Measurements from ENCODE around the gene NWD2.

Gene NWD2

DNA sequence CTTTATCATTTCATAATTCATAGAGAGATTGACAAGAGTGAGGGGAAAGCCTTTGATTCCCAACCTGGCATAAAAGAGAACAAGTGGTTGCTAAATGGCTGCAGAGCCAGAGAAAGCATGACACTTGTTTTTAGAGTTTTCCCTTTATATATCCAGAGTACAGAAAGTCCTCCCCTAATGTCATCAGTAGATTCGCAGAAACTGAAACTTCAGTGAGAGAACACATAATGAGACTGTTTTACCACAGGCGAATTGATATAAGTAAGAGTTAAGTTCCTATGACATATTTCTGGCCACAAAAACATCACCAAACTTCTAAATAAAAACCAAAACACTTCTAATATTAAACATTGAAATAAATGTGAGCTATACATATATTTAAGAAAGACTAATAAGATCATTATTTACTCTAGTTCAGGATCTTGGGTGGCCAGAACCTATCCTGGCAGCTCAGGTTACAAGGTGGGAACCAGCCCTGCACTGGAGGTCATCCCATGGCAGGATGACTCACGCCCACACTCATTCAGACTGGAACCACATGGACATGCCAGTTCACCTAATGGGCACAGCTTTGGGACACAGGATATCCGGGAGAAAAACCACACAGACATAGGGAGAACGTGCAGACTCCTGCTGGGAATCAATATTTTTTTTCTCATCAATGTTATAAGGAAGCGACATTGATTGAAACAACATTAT is 35.5 kb downstream of the NWD2 start:
- no peak for DNase-seq (ENCODE audit: low read depth)

DNA sequence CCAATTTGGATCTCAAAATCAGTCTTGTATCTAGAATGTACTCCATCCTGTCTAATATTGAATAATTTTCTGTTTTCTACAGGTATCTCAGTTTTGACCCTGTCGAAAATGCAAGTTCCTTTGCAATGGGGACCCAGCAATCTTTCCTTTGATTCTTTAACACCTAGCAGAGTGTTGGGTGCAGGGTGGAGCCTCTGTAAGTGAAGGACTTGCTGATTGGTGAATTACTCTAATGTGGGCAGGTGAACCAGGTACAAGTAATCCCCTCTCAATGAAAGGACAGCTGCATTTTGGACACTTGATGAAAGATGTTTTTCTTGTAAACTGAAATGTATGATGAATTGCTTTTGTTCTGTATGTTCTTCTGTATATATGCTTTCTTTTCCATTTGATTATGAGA is 54.9 kb downstream of the NWD2 start:
- DNase-seq (ENCODE audit: low read depth): no peak

DNA sequence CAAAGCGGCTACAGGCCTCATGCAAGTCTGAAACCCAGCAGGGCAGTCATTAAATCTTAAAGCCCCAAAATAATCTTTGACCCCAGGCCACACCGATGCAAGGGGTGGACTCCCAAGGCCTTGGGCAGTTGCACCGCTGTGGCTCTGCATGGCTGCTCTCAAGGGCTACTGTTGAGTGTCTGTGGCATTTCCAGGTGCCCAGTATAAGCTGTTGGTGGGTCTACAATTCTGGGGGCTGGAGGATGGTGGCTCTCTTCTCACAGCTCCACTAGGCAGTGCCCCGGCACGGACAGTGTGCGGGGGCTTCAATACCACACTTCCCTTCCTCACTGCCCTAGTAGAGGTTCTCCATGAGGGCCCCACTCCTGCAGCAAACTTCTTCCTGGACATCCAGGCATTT is 60.1 kb downstream of the NWD2 start:
- DNase-seq (ENCODE audit: low read depth): no peak

DNA sequence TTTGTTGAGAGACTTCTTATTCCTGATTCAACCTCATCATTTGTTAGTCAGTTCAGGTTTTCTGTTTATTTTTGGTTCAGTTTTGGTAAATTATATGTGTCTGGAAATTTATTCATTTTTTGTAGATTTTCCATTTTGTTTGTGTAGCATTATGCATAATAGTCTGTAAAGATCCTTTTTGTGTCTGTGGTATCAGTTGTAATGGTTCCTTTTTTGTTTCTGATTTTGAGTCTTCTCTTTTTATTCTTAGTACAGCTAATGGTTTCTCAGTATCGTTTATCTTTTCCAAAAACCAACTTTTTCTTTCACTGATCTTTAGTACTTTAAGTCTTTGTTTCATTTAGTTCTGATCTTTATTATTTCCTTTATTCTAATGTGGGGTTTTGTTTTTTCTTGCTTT is 61.4 kb downstream of the NWD2 start:
- no peak for DNase-seq (ENCODE audit: low read depth)

DNA sequence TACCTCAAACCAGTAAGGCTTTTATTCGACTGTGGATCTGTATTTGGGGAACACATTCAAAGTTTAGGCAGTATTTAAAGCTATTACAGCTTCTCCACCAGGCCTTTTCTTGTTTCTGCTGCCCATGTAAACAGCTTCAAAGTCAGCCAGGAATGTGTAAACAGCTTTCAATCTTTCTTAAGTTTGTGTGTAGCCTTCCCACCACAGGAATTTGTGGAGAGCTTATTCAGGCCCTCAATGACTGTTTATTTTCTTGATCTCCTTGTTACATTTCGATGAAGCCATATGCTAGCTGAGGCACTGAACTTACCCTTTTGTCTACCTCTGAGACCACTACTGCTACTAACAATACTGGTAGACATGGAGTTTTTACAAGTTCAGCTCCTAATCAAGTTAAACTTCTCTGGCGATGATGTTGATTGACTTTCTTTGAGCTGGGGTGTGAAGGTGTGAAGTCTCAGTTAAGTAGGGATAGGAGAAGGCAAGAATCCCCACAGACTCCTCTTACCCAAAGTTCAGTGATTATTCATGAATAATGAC is 72.6 kb downstream of the NWD2 start:
- no peak for DNase-seq (ENCODE audit: low read depth)

DNA sequence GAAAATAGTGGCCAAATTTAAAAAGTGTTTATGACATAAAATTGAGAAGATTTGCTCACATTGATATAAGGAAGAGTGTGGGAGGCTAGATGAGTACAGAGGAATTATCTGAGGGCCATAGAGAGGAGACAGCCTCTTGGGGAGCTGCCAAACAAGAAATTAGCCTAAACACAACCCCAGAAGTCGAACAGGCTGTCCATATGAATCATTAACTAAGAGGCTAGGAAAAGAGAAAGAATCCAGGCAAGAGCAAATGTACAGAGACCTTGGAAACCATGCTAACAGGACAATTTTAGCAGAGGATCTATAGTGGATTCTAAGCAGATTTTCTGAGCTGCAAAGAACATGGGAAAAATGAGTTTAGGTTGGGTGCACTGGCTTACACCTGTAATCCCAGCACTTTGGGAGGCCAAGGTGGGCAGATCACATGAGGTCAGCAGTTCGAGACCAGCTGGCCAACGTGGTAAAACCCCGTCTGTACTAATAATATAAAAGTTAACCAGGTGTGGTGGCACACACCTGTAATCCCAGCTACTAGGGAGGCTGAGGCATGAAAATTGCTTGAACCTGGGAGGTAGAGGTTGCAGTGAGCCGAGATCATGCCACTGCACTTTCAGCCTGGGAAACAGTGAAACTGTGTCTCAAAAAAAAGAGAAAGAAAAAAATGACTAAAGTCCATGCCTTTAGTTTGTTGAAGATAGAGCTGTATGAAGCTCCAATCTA is 76.1 kb downstream of the NWD2 start:
- no peak for DNase-seq (ENCODE audit: low read depth)

DNA sequence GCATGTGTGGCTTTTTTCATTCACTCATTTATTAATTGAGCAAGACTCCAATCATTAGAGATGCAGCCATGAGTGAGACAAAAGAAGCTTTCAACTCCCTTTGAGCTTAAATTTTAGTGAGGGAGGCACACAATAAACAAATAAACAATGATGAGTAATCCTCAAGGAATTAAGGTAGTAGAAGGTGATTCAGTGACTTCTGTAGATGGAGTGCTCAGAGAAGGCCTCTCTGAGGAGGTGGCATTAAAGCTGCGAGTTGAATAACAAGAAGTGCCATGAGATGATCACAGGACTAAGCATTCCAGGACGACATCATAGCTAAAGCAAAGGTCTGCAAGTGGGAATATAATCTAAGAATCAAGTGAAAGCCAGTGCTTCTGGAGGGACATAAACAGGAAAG is 77.6 kb downstream of the NWD2 start:
- DNase-seq (ENCODE audit: low read depth): no peak

DNA sequence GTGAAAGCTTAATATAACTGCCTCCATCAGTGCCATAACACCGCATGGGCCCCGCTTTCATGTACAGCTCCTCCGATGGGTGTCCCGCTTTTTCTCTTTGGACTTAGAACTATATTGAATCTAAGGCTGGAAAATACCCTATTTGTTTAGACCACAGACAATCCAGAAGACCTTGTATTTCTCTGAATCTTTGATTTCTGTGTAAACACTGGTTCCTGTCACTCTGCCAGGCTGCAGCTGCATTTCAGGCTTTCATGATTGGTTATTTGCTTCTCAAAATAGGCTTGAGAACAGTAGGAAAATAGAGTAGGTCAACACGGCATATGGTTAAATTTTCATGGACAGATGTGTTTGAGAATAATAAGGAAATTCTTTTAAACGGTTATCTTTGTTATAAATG is 80.0 kb downstream of the NWD2 start:
- DNase-seq (ENCODE audit: low read depth): no peak

DNA sequence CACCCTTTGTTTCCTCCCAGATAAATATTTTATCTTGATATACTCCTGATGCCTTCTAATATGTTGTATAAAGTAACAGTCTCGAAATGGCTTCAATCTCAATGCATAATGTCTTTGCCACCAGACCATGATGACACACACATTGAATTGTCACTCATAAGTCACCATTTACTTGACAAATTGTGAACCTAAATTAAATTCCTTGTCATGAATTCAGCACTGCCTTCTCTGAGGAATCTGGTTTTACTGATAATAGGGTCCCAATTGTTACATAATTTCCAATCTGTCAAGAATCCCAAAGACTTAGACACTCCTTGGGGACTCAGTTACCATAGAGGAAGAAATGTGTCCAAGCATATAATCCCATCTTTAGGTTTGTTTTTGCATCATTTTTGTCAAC is 82.3 kb downstream of the NWD2 start:
- DNase-seq (ENCODE audit: low read depth): no peak

DNA sequence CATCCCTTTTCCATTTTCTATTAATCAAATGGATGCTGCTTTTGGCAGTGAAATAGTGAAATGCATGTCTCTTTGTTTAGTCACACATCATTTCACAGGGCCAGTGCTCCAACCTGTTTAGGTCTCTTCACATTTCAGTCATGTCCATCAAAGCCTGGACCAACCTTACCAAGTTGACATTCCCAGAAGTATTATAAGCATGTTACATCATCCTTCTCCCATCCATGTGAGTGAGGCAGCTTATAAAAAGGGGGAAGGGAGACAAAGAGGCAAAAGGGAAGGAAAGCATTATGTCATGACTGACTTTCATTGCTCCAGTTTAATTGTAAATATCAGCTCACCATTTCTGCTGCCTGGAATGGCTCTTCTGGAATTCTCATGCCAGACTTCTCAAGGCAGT is 94.4 kb downstream of the NWD2 start:
- no peak for DNase-seq (ENCODE audit: low read depth)

DNA sequence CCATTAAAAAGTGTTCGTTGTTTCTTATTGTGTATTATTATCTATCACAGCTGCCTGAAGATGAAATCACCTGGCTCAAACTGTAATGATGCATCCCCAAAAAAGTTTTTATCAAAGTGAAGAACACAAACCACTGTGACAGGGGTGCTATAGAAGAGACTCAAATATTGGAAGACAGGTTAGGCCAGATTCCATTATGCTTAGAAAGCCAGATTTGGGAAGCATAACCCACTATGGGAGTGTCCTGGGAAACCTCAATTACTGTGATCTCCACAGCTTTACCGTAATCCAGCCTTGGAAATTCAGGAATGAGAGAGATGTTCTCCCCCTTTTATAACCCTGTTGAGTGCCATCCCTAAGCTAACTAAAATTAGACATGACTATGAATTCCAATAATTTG is 114.2 kb downstream of the NWD2 start:
- no peak for DNase-seq (ENCODE audit: low read depth)

DNA sequence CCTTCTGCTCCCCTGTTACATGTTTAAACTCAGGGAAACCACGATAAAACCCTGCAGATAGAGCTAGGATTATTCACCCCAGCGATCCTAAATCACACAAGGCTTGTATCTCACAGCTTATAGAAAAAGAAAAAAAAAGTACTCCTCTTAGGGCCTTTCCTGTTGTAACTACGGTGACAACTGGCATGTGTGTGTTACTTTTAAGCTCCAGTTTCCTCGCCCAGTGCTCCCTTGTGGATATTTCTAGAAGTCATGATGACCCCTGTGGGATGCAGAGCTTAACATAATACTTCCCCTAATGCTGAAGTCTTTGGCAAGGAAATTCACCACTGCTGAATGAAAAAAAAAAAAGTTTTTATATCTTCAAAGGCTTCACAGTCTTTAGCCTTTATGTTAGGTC is 114.7 kb downstream of the NWD2 start:
- DNase-seq (ENCODE audit: low read depth): no peak

DNA sequence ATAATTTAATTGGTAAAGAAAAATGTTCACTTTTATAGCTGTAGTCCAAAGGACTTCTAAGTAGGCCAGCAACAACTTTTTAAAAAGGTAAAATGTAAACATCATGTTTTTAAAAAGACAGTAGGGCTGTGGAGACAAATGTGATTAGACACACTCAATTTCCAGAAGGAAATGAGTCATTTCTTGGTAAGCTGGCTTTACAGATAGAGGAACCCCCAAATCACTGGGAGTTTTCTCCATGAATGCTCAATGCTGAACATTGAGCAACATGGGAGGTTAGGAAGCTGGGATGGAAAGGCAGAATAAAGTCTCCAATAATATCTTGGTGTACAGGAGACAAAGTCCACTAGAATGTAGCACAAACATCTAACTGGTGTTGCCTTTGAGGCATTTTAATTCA is 121.3 kb downstream of the NWD2 start:
- DNase-seq (ENCODE audit: low read depth): peak; percentile 8

DNA sequence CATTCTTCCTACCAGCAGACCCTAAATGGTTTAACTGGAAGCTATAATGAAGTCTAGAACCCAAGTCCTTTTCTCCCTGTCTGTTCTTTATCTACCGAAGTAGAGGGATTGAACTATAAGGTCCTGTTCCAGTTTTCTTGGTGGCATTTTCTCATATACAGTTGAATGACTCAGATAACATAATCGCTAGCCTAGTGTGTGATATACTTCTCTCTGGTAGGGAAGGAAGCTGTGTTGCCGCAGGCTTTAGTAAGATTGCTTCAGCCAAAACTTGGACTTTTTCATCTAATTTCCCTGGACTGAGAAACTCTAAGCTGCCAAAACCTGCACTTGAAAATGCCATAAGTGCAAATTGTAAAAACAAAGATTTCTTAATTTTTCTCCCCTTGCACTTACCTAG is 123.4 kb downstream of the NWD2 start:
- no peak for DNase-seq (ENCODE audit: low read depth)

DNA sequence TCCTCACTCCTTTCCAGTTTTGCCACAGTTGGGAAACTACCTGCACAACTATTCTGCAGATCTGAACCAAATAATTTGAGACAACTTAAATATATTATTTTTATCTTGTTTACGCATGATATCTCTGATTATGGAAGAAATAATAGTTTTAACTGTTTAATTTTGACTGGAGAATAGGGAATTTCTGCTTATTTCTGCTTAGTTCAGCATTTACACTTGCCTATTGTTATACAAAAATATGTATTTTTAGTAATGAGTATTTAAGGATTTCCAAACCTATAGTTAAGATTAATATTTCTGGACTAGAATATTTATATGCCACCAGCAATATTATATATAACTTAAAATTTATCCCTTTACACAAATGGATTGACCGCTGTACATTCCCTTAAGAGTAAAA is 125.5 kb downstream of the NWD2 start:
- DNase-seq (ENCODE audit: low read depth): no peak

DNA sequence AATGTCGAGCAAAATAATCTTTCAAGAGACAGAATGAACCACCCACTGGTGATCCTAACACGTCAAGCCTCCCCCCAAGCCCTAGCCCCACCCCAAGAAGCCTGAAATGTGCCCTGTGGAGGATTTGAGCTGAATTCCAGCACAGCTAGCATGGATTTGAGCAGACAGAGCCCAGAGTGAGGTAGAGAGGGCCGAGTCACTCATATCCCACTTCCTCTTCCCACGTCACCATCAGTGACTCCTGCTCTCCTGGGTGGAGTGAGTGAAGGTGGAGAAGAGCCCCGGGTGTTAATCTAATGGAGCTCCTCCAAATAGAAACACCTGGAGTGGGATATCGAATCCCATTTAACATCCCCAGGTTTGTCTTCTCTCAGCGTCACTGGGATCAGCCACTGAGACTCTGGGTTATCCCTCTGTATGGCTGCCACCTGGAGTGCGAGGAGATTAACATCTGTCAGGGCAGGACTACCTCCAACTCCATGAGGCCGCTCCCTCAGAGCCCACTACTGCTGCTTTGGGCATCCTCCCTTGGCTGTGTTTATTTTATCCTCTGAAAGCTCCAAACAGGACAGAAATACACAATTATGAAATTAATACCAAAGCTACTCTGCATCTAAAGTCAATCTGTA is 136.6 kb downstream of the NWD2 start:
- no peak for DNase-seq (ENCODE audit: low read depth)

DNA sequence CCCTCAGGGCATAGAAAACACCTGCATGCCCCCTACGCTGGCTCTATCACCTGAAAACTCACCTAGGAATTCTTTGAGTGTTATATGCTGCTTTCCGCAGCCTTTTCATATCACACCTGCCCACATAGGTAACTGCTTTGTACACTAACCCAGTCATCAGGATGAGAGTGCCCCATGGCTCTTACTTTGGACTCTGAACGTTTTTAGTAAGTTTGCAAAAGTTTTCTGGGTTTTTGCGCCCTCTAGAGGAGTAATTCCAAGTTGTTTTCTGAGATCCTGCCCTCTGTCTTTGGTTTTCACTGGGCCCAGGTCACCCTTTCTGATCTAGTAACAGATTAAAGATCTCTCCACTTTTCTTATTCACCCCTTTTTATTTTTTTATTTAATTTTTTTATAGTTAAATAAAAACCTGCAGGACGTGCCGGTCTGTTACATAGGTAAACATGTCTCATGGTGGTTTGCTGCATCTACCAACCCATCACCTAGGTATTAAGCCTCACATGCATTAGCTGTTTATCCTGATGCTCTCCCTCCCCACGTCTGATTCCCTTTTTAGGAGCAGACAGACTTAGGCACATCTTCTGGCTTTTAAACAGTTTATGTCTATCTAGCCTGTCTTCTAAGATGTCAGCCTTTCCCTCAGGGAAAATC is 139.2 kb downstream of the NWD2 start:
- no peak for DNase-seq (ENCODE audit: low read depth)

DNA sequence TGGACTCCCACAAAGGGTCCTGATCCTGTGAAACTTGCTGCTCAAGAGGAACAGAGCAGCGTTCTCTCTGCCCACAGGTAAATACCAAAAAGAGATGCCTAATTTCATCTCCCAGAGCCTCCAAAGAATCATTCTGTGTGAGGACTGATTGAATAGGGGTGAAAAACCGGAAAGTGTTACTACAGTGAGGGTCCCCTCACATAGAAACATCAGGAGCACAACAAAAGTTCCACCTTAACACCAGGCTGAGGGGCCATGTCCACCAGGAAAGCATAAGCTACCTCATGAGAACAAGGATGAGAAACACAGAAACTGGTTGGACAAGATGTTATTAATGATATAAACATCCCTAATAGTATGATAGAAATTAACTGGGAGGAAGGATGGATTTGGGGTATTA is 140.9 kb downstream of the NWD2 start:
- no peak for DNase-seq (ENCODE audit: low read depth)

DNA sequence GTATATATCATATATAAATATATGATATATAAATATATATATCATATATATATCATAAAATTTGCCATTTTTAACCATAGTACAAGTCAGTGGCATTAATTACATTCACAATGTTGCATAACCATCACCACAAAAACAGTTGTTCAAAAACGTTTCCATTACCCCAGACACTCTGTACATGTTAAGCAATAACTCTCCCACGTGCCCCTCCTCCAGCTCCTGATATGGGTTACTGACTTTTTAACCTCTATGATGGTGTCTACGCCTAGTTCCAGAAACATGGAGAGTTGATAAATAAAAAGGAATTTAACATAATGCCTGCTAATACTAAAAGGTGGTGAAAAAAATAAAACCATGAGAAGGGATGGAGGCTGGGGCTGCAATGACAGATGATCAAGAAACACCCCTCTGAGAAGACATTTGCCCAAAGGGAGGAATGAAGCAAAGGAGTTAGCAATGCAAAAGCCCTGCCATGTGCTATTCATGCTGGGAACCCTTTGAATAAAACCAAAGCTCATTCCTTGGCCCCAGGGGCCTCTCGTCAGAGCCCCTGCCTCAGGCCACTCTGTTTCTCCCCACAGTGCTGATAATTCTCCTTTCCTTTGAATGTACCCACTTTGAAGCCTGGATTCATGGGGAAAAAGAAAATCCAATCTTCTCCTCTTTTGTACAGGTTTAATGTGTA is 144.3 kb downstream of the NWD2 start:
- no peak for DNase-seq (ENCODE audit: low read depth)

DNA sequence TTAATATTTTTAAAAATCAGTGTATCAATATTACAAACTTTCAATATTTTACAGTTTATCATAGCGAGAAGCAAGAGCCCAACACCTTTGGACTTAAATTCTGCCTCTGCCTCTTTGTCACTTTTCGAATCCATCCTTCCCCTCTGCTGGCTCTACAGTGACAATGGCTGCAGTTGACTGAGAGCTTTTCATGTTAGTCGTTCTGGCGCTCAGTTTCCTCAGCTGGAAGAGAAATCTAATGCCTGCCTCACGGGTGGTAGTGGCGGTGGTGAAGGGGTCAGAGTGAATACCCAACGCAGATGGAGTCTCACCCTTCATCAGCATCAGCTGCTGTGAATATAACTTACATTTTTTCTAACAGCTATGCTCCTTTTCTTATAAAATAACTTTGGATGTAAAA is 144.8 kb downstream of the NWD2 start:
- no peak for DNase-seq (ENCODE audit: low read depth)

DNA sequence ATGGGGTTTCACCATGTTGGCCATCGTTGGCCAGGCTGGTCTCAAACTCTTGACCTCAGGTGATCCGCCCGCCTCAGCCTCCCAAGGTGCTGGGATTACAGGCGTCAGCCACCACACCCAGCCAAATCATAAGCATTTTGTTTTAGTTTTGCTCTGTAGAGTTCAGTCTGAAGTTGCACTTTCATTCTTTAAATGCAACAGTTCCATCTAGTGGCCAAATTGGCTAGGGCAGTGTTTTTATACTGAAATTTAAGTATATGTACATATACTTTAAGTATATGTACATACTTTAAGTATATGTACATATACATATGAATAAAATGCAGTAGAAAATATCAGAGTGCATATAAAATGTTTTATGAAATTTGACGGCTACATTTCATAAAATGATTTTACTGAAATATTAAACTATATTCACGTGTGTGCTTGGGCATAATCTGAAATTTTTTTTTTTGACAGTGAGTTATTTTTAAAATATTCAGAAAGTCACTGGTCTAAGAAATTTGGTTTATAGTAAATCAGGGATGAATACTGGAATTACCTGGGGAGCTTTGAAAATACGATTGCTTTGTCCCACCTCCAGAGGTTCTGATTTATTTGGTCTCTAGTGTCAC is 145.5 kb downstream of the NWD2 start:
- peak; percentile 13 for DNase-seq (ENCODE audit: low read depth)
